Glutamatergic neuron (in vitro differentiated cells): ENCODE data around the gene MANBA. TPM values are rescaled to one million over a fixed set of nuclear protein-coding genes. Genes with fewer than 3 reads are reported as not detected.

Experiments
- DNase-seq: peaks from one replicate; pipeline ENCODE4 v3.0.0; 2022
- H3K27ac Mint-ChIP-seq: one replicate; pipeline ENCODE4 v1.8.0; 2020; ENCODE audit warnings: mild to moderate bottlenecking, mixed read lengths, inconsistent platforms; ENCODE audit not compliant: unreplicated experiment
- H3K27me3 Mint-ChIP-seq: one replicate; pipeline ENCODE4 v1.8.0; 2020; ENCODE audit warnings: mild to moderate bottlenecking, moderate library complexity, mixed read lengths, inconsistent platforms; ENCODE audit not compliant: unreplicated experiment
- H3K36me3 Mint-ChIP-seq: one replicate; pipeline ENCODE4 v1.8.0; 2020; ENCODE audit warnings: mild to moderate bottlenecking, mixed read lengths, inconsistent platforms; ENCODE audit not compliant: unreplicated experiment
- H3K4me1 Mint-ChIP-seq: one replicate; pipeline ENCODE4 v1.8.0; 2020; ENCODE audit warnings: mild to moderate bottlenecking, low read depth, mixed read lengths, inconsistent platforms; ENCODE audit not compliant: unreplicated experiment
- H3K4me3 Mint-ChIP-seq: one replicate; pipeline ENCODE4 v1.8.0; 2020; ENCODE audit warnings: mild to moderate bottlenecking, mixed read lengths, inconsistent platforms; ENCODE audit not compliant: unreplicated experiment
- H3K9me3 Mint-ChIP-seq: one replicate; pipeline ENCODE4 v1.8.0; 2020; ENCODE audit warnings: mild to moderate bottlenecking, moderate library complexity, mixed read lengths, inconsistent platforms; ENCODE audit not compliant: unreplicated experiment
- total RNA-seq: library from RNA; stranded (reverse); fragmentation: NEBNext Ultra II Directional; extraction: Animal tissue kit (Norgen Biotek cat#: 25700); gene quantifications from one replicate; pipeline ENCODE4 v1.2.1, GENCODE V29; 2021; ENCODE audit not compliant: unreplicated experiment
- TF ChIP-seq, protein P1 (sequence below): fragments of 200-600 bp; sonication (generic); IDR thresholded peaks from one replicate; pipeline ENCODE4 v1.5.0; 2021; ENCODE audit not compliant: partially characterized antibody, unreplicated experiment

The MANBA gene
- total RNA-seq, 1 donor from 2014 or later = 13.0 TPM

DNA sequence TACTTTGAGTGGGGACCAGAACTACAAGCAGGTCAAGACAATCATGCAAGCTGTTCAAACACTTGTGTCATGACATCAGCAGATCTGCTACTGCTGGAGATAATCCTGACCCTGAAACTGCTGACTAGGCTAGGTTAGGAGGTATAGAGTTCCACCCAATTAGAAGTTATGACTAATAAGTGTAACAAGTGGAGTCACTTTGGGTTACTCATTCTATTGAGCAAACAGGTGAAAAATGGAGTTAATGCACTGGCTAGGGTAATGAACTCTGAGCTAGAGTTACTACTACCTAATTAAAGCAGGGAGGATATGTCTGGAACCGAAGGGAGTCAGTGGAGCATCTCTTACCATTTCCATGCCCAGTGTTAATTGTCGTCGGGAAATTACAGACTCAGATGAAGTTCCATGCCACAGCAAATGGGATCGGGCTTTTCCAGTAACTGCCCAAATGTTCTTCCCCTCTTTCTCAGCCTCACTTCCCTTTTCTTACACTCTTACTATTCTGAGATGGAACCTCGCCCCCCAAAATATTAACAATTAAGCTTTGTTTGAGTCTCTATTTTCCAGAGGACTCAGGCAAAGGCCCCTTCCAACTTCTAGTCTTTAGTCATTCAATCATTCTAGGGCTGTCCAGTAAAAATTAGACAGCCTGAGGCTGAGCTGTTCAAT is 19.8 kb upstream of the MANBA start:
- H3K27ac Mint-ChIP-seq = no peak overlapping the region
- H3K4me1 Mint-ChIP-seq = no peaks in the 10 kb centered on the region
- TF ChIP-seq, protein P1, sequence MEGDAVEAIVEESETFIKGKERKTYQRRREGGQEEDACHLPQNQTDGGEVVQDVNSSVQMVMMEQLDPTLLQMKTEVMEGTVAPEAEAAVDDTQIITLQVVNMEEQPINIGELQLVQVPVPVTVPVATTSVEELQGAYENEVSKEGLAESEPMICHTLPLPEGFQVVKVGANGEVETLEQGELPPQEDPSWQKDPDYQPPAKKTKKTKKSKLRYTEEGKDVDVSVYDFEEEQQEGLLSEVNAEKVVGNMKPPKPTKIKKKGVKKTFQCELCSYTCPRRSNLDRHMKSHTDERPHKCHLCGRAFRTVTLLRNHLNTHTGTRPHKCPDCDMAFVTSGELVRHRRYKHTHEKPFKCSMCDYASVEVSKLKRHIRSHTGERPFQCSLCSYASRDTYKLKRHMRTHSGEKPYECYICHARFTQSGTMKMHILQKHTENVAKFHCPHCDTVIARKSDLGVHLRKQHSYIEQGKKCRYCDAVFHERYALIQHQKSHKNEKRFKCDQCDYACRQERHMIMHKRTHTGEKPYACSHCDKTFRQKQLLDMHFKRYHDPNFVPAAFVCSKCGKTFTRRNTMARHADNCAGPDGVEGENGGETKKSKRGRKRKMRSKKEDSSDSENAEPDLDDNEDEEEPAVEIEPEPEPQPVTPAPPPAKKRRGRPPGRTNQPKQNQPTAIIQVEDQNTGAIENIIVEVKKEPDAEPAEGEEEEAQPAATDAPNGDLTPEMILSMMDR = no peak
- H3K9me3 Mint-ChIP-seq = no peaks in the 10 kb centered on the region
- H3K4me3 Mint-ChIP-seq = no peak overlapping the region
- H3K36me3 Mint-ChIP-seq = no peaks in the 10 kb centered on the region
- no peak for DNase-seq
- H3K27me3 Mint-ChIP-seq = no peaks in the 10 kb centered on the region

DNA sequence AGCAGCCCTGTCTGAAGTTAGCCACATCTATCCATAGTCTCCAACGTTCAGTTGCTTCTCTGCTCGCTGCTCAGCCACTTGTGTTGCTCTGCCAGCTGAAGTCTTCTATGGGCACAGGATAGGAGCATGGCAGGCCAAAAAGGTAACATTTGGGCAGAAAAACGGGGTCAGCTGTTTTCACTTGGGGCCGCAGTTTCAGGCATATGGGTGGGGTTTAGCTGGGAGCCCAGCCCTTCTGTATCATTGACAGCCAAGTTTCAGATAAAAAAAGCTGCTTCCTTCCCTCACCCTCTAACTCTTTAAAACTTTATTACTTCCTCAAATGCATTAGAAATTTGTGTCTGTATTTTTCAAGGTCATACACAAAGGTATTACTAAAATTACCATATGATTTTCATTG is 18.4 kb upstream of the MANBA start:
- H3K27ac Mint-ChIP-seq = no peak overlapping the region

DNA sequence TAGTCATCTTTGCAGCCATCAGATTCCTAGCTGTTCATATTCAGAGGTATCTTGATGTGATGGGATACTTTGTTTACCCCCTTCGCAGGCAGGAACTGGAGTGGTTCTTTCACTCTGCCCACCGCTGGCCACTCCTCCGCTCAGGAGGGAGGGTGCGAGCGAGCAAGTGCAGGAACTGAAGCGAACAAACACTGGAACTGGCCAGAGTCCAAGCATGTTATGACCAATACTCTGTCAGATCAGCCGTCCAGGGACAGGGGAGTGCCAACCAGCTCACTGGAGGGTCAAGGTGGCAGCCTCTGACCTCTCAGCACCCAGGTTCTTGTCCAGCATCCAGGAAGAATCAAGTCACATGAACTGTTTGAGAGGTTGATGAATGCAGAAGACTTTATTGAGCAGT is 18.0 kb upstream of the MANBA start:
- no peak for DNase-seq
- H3K9me3 Mint-ChIP-seq = no peaks in the 10 kb centered on the region
- no peaks in the 10 kb centered on the region for H3K27me3 Mint-ChIP-seq
- H3K4me3 Mint-ChIP-seq = no peak overlapping the region
- TF ChIP-seq, protein P1 = no peak
- no peaks in the 10 kb centered on the region for H3K36me3 Mint-ChIP-seq
- no peaks in the 10 kb centered on the region for H3K4me1 Mint-ChIP-seq
- no peak overlapping the region for H3K27ac Mint-ChIP-seq

More for the DNA sequence above, 18.4 kb upstream of the MANBA start:
- Mint-ChIP-seq H3K9me3 (no peaks in the 10 kb centered on the region), H3K27me3 (no peaks in the 10 kb centered on the region), H3K36me3 (no peaks in the 10 kb centered on the region), H3K4me3 (no peak overlapping the region), H3K4me1 (no peaks in the 10 kb centered on the region)
- no peak for DNase-seq
- TF ChIP-seq, protein P1 = no peak

DNA sequence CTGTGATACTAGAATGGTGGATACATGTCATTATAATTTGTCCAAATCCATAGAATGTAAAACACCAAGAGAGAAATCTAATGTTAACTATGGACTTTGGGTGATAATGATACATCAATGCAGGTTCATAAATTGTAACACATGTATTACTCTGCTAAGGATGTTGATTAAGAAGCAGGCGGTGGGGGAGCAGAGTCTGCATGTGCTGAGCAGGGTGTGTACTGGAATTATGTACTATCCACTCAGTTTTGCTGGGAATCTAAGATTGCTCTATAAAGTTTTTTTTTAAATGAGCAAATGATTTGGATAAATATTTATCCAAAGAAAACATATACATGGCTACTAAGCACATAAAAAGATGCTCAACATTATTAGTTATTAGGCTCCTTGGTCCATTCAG is 15.0 kb upstream of the MANBA start:
- no peak overlapping the region for H3K27ac Mint-ChIP-seq
- no peaks in the 10 kb centered on the region for H3K4me1 Mint-ChIP-seq
- TF ChIP-seq, protein P1 = no peak
- H3K36me3 Mint-ChIP-seq = no peaks in the 10 kb centered on the region
- no peak for DNase-seq
- H3K27me3 Mint-ChIP-seq = no peaks in the 10 kb centered on the region
- no peaks in the 10 kb centered on the region for H3K9me3 Mint-ChIP-seq
- no peak overlapping the region for H3K4me3 Mint-ChIP-seq

DNA sequence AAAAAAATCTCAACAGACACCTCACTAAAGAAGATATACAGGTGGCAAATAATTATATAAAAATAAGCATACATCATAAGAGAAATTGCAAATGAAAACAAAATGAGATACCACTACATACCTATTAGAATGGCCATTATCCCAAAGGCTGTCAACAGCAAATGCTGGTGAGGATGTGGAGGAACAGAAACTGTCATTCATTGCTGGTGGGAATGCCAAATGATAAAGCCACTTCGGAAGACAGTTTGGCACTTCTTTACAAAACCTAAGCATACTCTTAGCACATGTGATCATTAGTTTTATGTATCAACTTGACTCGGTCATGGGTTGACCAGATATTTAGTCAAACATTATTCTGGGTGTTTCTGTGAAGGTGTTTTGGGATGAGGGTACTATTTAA is 13.5 kb upstream of the MANBA start:
- no peaks in the 10 kb centered on the region for H3K4me1 Mint-ChIP-seq
- H3K27ac Mint-ChIP-seq = no peak overlapping the region
- H3K36me3 Mint-ChIP-seq = no peaks in the 10 kb centered on the region
- no peak for DNase-seq
- H3K9me3 Mint-ChIP-seq = no peaks in the 10 kb centered on the region
- TF ChIP-seq, protein P1 = no peak
- H3K4me3 Mint-ChIP-seq = no peak overlapping the region
- H3K27me3 Mint-ChIP-seq = no peaks in the 10 kb centered on the region
